ENCODE results near the gene ZNF471.
A peak's percentile ranks its signal among the peaks of the same experiment; 100 is the strongest.

Gene ZNF471

GRCh38 chr19:56507446-56508289 lies at the start of gene ZNF471:
Gene ZNF471, plus strand, starts transcription at chr19:56507855. Its CDS starts 3,717 bp downstream, at chr19:56511572.
- peak; percentile 91 for DNase-seq (ENCODE audit: low read depth)

GRCh38 chr19:56474308-56474707 lies 33.3 kb upstream of the ZNF471 start:
- no peak for DNase-seq (ENCODE audit: low read depth)

- no peak for DNase-seq (ENCODE audit: low read depth)
These were observed 31.6 kb upstream of the ZNF471 start for GRCh38 chr19:56476093-56476492.

GRCh38 chr19:56476651-56477428 lies 30.8 kb upstream of the ZNF471 start, which contains the start of gene ZNF667:
Gene ZNF667, minus strand, starts transcription at chr19:56477345. Its CDS starts 14,975 bp downstream, at chr19:56462370.
- DNase-seq (ENCODE audit: low read depth) = no peak

- DNase-seq (ENCODE audit: low read depth) = peak; percentile 88
These were observed 30.0 kb upstream of the ZNF471 start for GRCh38 chr19:56477429-56478338.

- no peak for DNase-seq (ENCODE audit: low read depth)
These were observed 16.3 kb upstream of the ZNF471 start for GRCh38 chr19:56491399-56491798.

GRCh38 chr19:56504581-56504980 lies 3.1 kb upstream of the ZNF471 start:
- peak; percentile 15 for DNase-seq (ENCODE audit: low read depth)

GRCh38 chr19:56508290-56508778 lies 679 bp downstream of the ZNF471 start:
- DNase-seq (ENCODE audit: low read depth) = no peak

- DNase-seq (ENCODE audit: low read depth) = no peak
These were observed 17.7 kb downstream of the ZNF471 start for GRCh38 chr19:56525214-56525860.

- DNase-seq (ENCODE audit: low read depth) = no peak
These were observed 29.8 kb downstream of the ZNF471 start for GRCh38 chr19:56537442-56537841.

GRCh38 chr19:56538254-56538760 lies 30.7 kb downstream of the ZNF471 start:
- peak; percentile 79 for DNase-seq (ENCODE audit: low read depth)

- peak; percentile 40 for DNase-seq (ENCODE audit: low read depth)
These were observed 31.2 kb downstream of the ZNF471 start, which contains the start of gene ZFP28 for GRCh38 chr19:56538761-56539263. Gene ZFP28, plus strand, starts transcription at chr19:56538948. Its CDS starts 71 bp downstream, at chr19:56539019.

GRCh38 chr19:56543776-56544175 lies 36.1 kb downstream of the ZNF471 start:
- no peak for DNase-seq (ENCODE audit: low read depth)

GRCh38 chr19:56547535-56547934 lies 39.9 kb downstream of the ZNF471 start:
- DNase-seq (ENCODE audit: low read depth) = no peak

GRCh38 chr19:56554272-56554869 lies 46.7 kb downstream of the ZNF471 start:
- no peak for DNase-seq (ENCODE audit: low read depth)

- DNase-seq (ENCODE audit: low read depth) = no peak
These were observed 55.1 kb downstream of the ZNF471 start for GRCh38 chr19:56562766-56563165.

GRCh38 chr19:56566904-56567273 lies 59.2 kb downstream of the ZNF471 start:
- DNase-seq (ENCODE audit: low read depth) = no peak

GRCh38 chr19:56567274-56568120 lies 59.8 kb downstream of the ZNF471 start, which contains the start of gene ZNF470:
Gene ZNF470, plus strand, starts transcription at chr19:56567468. Its CDS starts 2,844 bp downstream, at chr19:56570312.
- peak; percentile 66 for DNase-seq (ENCODE audit: low read depth)

GRCh38 chr19:56572589-56572988 lies 64.9 kb downstream of the ZNF471 start:
- DNase-seq (ENCODE audit: low read depth) = no peak

Measured in HS-27A (cell line).